Transverse colon (tissue), 4 donors: ENCODE data around the gene RNF214. TPM values are rescaled to one million over a fixed set of nuclear protein-coding genes. Genes with fewer than 3 reads are reported as not detected.

Experiments used
- DNase-seq: peaks from one replicate; pipeline ENCODE4 v3.0.0-alpha.2; 2019
- H3K27ac ChIP-seq, 4 donors: fragments of 200-600 bp; sonication (generic); 2 replicates each; pipeline ENCODE4 v1.5.1; 2016 to 2018; ENCODE audit warnings: inconsistent platforms in 4 of 4
- H3K27me3 ChIP-seq: fragments of 200-600 bp; sonication (generic); 2 replicates; pipeline ENCODE4 v1.5.1; 2017; ENCODE audit warnings: inconsistent platforms
- H3K36me3 ChIP-seq, 4 donors: fragments of 200-600 bp; sonication (generic); 2 replicates each; pipeline ENCODE4 v1.5.1; 2017 to 2019; ENCODE audit warnings: inconsistent platforms in 4 of 4
- H3K4me1 ChIP-seq, 4 donors: fragments of 200-600 bp; sonication (generic); 2 replicates each; pipeline ENCODE4 v1.5.1; 2017 to 2020; ENCODE audit warnings: inconsistent platforms in 4 of 4
- H3K4me3 ChIP-seq, 4 donors: fragments of 200-600 bp; sonication (generic); 1 replicate in 1 of 4; 2 replicates in 3 of 4; pipeline versions ENCODE4 v1.5.1 to v1.6.1; 2017 to 2019; ENCODE audit warnings: inconsistent platforms in 4 of 4
- H3K9me3 ChIP-seq, 2 donors: fragments of 200-600 bp; sonication (generic); 2 replicates each; pipeline ENCODE4 v1.5.1; 2017 to 2019; ENCODE audit warnings: inconsistent platforms in 2 of 2
- CTCF ChIP-seq, 5 experiments: fragments of 200-600 bp in 3 of 5; fragments of 450-650 bp in 2 of 5; sonication (generic) in 3 of 5; IDR thresholded peaks; 1 replicate in 2 of 5; 2 replicates in 3 of 5; pipeline ENCODE4 v1.5.1; 2016 to 2017; ENCODE audit warnings: antibody characterized with exemption in 5 of 5, inconsistent platforms in 3 of 5, mild to moderate bottlenecking in 2 of 5, moderate library complexity in 1 of 5
- EP300 ChIP-seq: sonication (generic); formaldehyde crosslinking; IDR thresholded peaks from one replicate; pipeline ENCODE4 v1.6.1; 2017; ENCODE audit warnings: antibody characterized with exemption, low read depth
- POLR2A ChIP-seq: fragments of 450-650 bp; IDR thresholded peaks from one replicate; pipeline ENCODE4 v1.6.1; 2016; ENCODE audit warnings: antibody characterized with exemption, mild to moderate bottlenecking, moderate library complexity
- POLR2AphosphoS5 ChIP-seq, 3 donors: sonication (generic); formaldehyde crosslinking; IDR thresholded peaks; one replicate each; pipeline ENCODE4 v1.6.1; 2016; ENCODE audit warnings: antibody characterized with exemption in 3 of 3
- WGBS, 2 donors: methylation state at CpG; one replicate each; pipeline ENCODE4 v1.1.5; 2018; ENCODE audit warnings: low coverage in 1 of 2; 5-methylcytosine and 5-hydroxymethylcytosine counted together
- in situ Hi-C, 4 donors: fragments of 200-750 bp; cut with MboI; loops; one replicate each; pipeline versions ENCODE4 v1.15.0 to v1.15.1; 2017; ENCODE audit warnings: low sequenced_read_pairs in 3 of 4, low pct_ligation_motif_present in 1 of 4, low pct_unique_long_range_greater_than_20kb in 1 of 4
- intact Hi-C: fragments of 100-400 bp; cut with DNase I; formaldehyde crosslinking; loops from one replicate; pipeline ENCODE4 v1.15.1; 2023; ENCODE audit warnings: low total_unique reads
- total RNA-seq, 4 donors: library from RNA; depleted of rRNA; stranded (reverse); fragments of >200 nt; gene quantifications; one replicate each; pipeline ENCODE4 v1.1.0, GENCODE V29; 2016

Gene RNF214
- total RNA-seq, 4 donors from 2014 or later = 11.1 to 139 (median 14.5) TPM

GRCh38 chr11:117313091-117313490, 80.6 kb downstream of the RNF214 start:
- TF ChIP-seq POLR2A = no peak
- TF ChIP-seq POLR2AphosphoS5 (IDR thresholded peaks at IDR 0.05) = no peak
- no peak for TF ChIP-seq CTCF (IDR thresholded peaks at IDR 0.05)
- no peak for TF ChIP-seq EP300
- no peaks in the 10 kb centered on the region for H3K27me3 ChIP-seq
- no peak for DNase-seq
- in situ Hi-C loops (no loop called here), intact Hi-C loops (no loop called here)
- H3K4me1 ChIP-seq = peaks cover 0 to 31% (median 16%) of the 10 kb centered on the region in 4 donors
- no peak overlapping the region for H3K27ac ChIP-seq
- H3K9me3 ChIP-seq = no peaks in the 10 kb centered on the region
- H3K36me3 ChIP-seq = no peaks in the 10 kb centered on the region
- 16 to 63% methylated on average over 2 to 5 of the region's 5 CpGs for WGBS, 2 donors
- no peak overlapping the region for H3K4me3 ChIP-seq

- no peak for TF ChIP-seq POLR2AphosphoS5 (IDR thresholded peaks at IDR 0.05)
- no peak for TF ChIP-seq CTCF (IDR thresholded peaks at IDR 0.05)
- TF ChIP-seq POLR2A = no peak
- TF ChIP-seq EP300 = no peak
- H3K4me1 ChIP-seq = peaks cover 0 to 31% (median 16%) of the 10 kb centered on the region in 4 donors
- intact Hi-C loops (no loop called here), in situ Hi-C loops (no loop called here)
- H3K4me3 ChIP-seq = peak overlapping the region in 1 of 4 donors; percentile 76
- 80 to 81% methylated on average over 2 to 14 of the region's 14 CpGs for WGBS, 2 donors
- H3K36me3 ChIP-seq = no peaks in the 10 kb centered on the region
- no peak for DNase-seq
- H3K27me3 ChIP-seq = no peaks in the 10 kb centered on the region
- no peak overlapping the region for H3K27ac ChIP-seq
- no peaks in the 10 kb centered on the region for H3K9me3 ChIP-seq
Observed at GRCh38 chr11:117313828-117314768, 81.6 kb downstream of the RNF214 start.

- H3K27ac ChIP-seq = no peak overlapping the region
- DNase-seq = no peak
- no peaks in the 10 kb centered on the region for H3K27me3 ChIP-seq
- peak overlapping the region in 2 of 4 donors; percentile 76 to 85 for H3K4me3 ChIP-seq
- intact Hi-C loops (no loop called here), in situ Hi-C loops (no loop called here)
- no peaks in the 10 kb centered on the region for H3K36me3 ChIP-seq
- WGBS, 2 donors = 15 to 47% methylated on average over 4 to 10 of the region's 10 CpGs
- H3K4me1 ChIP-seq = peaks cover 0 to 31% (median 16%) of the 10 kb centered on the region in 4 donors
- no peaks in the 10 kb centered on the region for H3K9me3 ChIP-seq
- TF ChIP-seq EP300 (no peak), CTCF (IDR thresholded peaks at IDR 0.05) (no peak), POLR2AphosphoS5 (IDR thresholded peaks at IDR 0.05) (no peak), POLR2A (no peak)
Observed at GRCh38 chr11:117314840-117315239, 82.4 kb downstream of the RNF214 start.

- no peak for DNase-seq
- intact Hi-C loops = no loop called here
- in situ Hi-C loops = no loop called here
- no peaks in the 10 kb centered on the region for H3K9me3 ChIP-seq
- no peaks in the 10 kb centered on the region for H3K27me3 ChIP-seq
- TF ChIP-seq POLR2A = no peak
- TF ChIP-seq CTCF (IDR thresholded peaks at IDR 0.05) = no peak
- no peak for TF ChIP-seq EP300
- no peak for TF ChIP-seq POLR2AphosphoS5 (IDR thresholded peaks at IDR 0.05)
- H3K4me3 ChIP-seq = peak overlapping the region; percentile 68 to 85 (median 74)
- 13% methylated on average over 19 of the region's 62 CpGs; no CpG with 5 or more reads in 1 of the 2 donors for WGBS, 2 donors
- H3K4me1 ChIP-seq = peaks cover 0 to 31% (median 16%) of the 10 kb centered on the region in 4 donors
- H3K27ac ChIP-seq = peak overlapping the region; percentile 48 to 71 (median 64)
- no peaks in the 10 kb centered on the region for H3K36me3 ChIP-seq
Observed at GRCh38 chr11:117315285-117316196, 83.1 kb downstream of the RNF214 start.
